IMR-90 (cell line): Measurements from ENCODE around the gene SPDYE4. TPM values are rescaled to one million over a fixed set of nuclear protein-coding genes. Genes with fewer than 3 reads are reported as not detected.

ENCODE experiments used
- ATAC-seq: fragments of 200-7000 bp; cut with Tn5 transposase; 2 replicates; pipeline ENCODE4 v1.9.1; 2020; ENCODE audit warnings: low read depth, mild to moderate bottlenecking, moderate library complexity
- BruUV-seq: library from RNA; stranded (reverse); fragments of 400-500 nt; replicated peaks from 2 replicates; lab custom pipeline; 2021; lab: Mats Ljungman, UMichigan
- CTCF ChIA-PET: fragments of 300-600 bp; formaldehyde crosslinking; extraction: SDS; loops from one replicate; lab custom pipeline; 2021; ENCODE audit warnings: antibody characterized with exemption; lab: Yijun Ruan, JAX
- POLR2A ChIA-PET: fragments of 300-600 bp; sonication (Branson Sonifier 250); formaldehyde crosslinking; loops from one replicate; lab custom pipeline; 2022; ENCODE audit warnings: antibody characterized with exemption; ENCODE audit not compliant: unreplicated experiment; lab: Charles Lee
- DNase-seq: peaks from one replicate; pipeline ENCODE4 v3.0.0; 2013
- H2AFZ ChIP-seq: replicated peaks from 2 replicates; pipeline ENCODE3; 2013; ENCODE audit warnings: low read length, mild to moderate bottlenecking; ENCODE audit not compliant: poor library complexity
- H2AK5ac ChIP-seq: 2 replicates; pipeline ENCODE4 v1.6.1; 2013; ENCODE audit warnings: low read depth, low read length, inconsistent platforms
- H2AK9ac ChIP-seq: replicated peaks from 2 replicates; pipeline ENCODE3; 2013; ENCODE audit warnings: mild to moderate bottlenecking, low read depth, low read length, moderate library complexity; ENCODE audit not compliant: poor library complexity
- H2BK120ac ChIP-seq: 2 replicates; pipeline ENCODE4 v1.6.1; 2013; ENCODE audit warnings: low read depth, low read length, inconsistent platforms
- H2BK15ac ChIP-seq: 3 replicates; pipeline ENCODE4 v1.6.1; 2013; ENCODE audit warnings: low read depth, low read length, inconsistent platforms
- H2BK20ac ChIP-seq: 2 replicates; pipeline ENCODE4 v1.6.1; 2013; ENCODE audit warnings: low read depth, mild to moderate bottlenecking, inconsistent platforms, low read length, moderate library complexity
- H2BK5ac ChIP-seq: 2 replicates; pipeline ENCODE4 v1.6.1; 2013; ENCODE audit warnings: mild to moderate bottlenecking, low read depth, low read length, inconsistent platforms; ENCODE audit not compliant: poor library complexity, severe bottlenecking
- H3K14ac ChIP-seq: replicated peaks from 2 replicates; pipeline ENCODE4 v1.6.1; 2013; ENCODE audit warnings: low read depth, low read length, inconsistent platforms
- H3K18ac ChIP-seq: 2 replicates; pipeline ENCODE4 v1.6.1; 2013; ENCODE audit warnings: low read depth, low read length, control low read depth
- H3K23ac ChIP-seq: 2 replicates; pipeline ENCODE4 v1.6.1; 2013; ENCODE audit warnings: low read depth, low read length, inconsistent platforms
- H3K27ac ChIP-seq: 2 replicates; pipeline ENCODE4 v1.5.1; 2013; ENCODE audit warnings: mild to moderate bottlenecking, control low read depth, low read length; ENCODE audit not compliant: insufficient read depth
- H3K27me3 ChIP-seq: 2 replicates; pipeline ENCODE4 v1.6.1; 2013; ENCODE audit warnings: low read length; ENCODE audit not compliant: control insufficient read depth, insufficient read depth
- H3K36me3 ChIP-seq: 2 replicates; pipeline ENCODE4 v1.6.1; 2013; ENCODE audit warnings: low read length, mixed read lengths; ENCODE audit not compliant: control insufficient read depth, insufficient read depth
- H3K4ac ChIP-seq: 2 replicates; pipeline ENCODE4 v1.6.1; 2013; ENCODE audit warnings: low read depth, low read length, inconsistent platforms
- H3K4me1 ChIP-seq: 2 replicates; pipeline ENCODE4 v1.6.1; 2013; ENCODE audit warnings: low read length, mixed read lengths; ENCODE audit not compliant: control insufficient read depth, insufficient read depth
- H3K4me2 ChIP-seq: 2 replicates; pipeline ENCODE4 v1.6.1; 2013; ENCODE audit warnings: low read depth, mild to moderate bottlenecking, control low read depth, low read length, moderate library complexity
- H3K4me3 ChIP-seq: 2 replicates; pipeline ENCODE4 v1.5.1; 2013; ENCODE audit warnings: low read depth, mild to moderate bottlenecking, control low read depth, low read length, moderate library complexity; ENCODE audit not compliant: insufficient read depth
- H3K56ac ChIP-seq: 2 replicates; pipeline ENCODE4 v1.6.1; 2013; ENCODE audit warnings: low read length, inconsistent platforms; ENCODE audit not compliant: insufficient read depth; ENCODE audit errors: extremely low read depth
- H3K79me1 ChIP-seq, 2 experiments: 2 replicates each; pipeline ENCODE4 v1.6.1; 2013; ENCODE audit warnings: low read length in 2 of 2, inconsistent platforms in 1 of 2, low read depth in 1 of 2
- H3K9ac ChIP-seq: 2 replicates; pipeline ENCODE4 v1.6.1; 2013; ENCODE audit warnings: low read depth, low read length, control low read depth
- H3K9me1 ChIP-seq: 2 replicates; pipeline ENCODE4 v1.6.1; 2013; ENCODE audit warnings: low read length, inconsistent platforms; ENCODE audit not compliant: insufficient read depth
- H3K9me3 ChIP-seq: 2 replicates; pipeline ENCODE4 v1.6.1; 2013; ENCODE audit warnings: low read length; ENCODE audit not compliant: control insufficient read depth, insufficient read depth
- H4K20me1 ChIP-seq: 2 replicates; pipeline ENCODE4 v1.6.1; 2013; ENCODE audit warnings: low read length, inconsistent platforms; ENCODE audit not compliant: insufficient read depth
- H4K5ac ChIP-seq: 2 replicates; pipeline ENCODE4 v1.6.1; 2013; ENCODE audit warnings: mild to moderate bottlenecking, low read depth, low read length, control low read depth
- H4K8ac ChIP-seq, 2 experiments: 2 replicates each; pipeline ENCODE4 v1.6.1; 2013; ENCODE audit warnings: low read depth in 2 of 2, low read length in 2 of 2, control low read depth in 1 of 2, inconsistent platforms in 1 of 2
- H4K91ac ChIP-seq: 2 replicates; pipeline ENCODE4 v1.6.1; 2013; ENCODE audit warnings: low read depth, low read length, inconsistent platforms; ENCODE audit not compliant: insufficient read depth
- BHLHE40 ChIP-seq: fragments of 150-350 bp; IDR thresholded peaks from 2 replicates; pipeline ENCODE4 v1.6.1; 2016; ENCODE audit warnings: mild to moderate bottlenecking, low read depth, low read length
- CEBPB ChIP-seq: IDR thresholded peaks from 2 replicates; pipeline ENCODE4 v1.6.1; 2012; ENCODE audit warnings: low read depth, low read length, improper control_type of control experiment
- ELK1 ChIP-seq: fragments of 150-350 bp; IDR thresholded peaks from 2 replicates; pipeline ENCODE4 v1.6.1; 2016; ENCODE audit warnings: low read depth, mild to moderate bottlenecking, low read length, moderate library complexity, borderline replicate concordance
- MAFK ChIP-seq: IDR thresholded peaks from 2 replicates; pipeline ENCODE4 v1.6.1; 2012; ENCODE audit warnings: low read depth, low read length, improper control_type of control experiment
- POLR2A ChIP-seq: IDR thresholded peaks from 2 replicates; pipeline ENCODE4 v1.6.1; 2012; ENCODE audit warnings: mild to moderate bottlenecking, low read depth, low read length
- RAD21 ChIP-seq: IDR thresholded peaks from 2 replicates; pipeline ENCODE4 v1.6.1; 2012; ENCODE audit warnings: low read length, improper control_type of control experiment
- SMC3 ChIP-seq: fragments of 150-350 bp; IDR thresholded peaks from 2 replicates; pipeline ENCODE4 v1.6.1; 2016; ENCODE audit warnings: low read depth, mild to moderate bottlenecking, antibody characterized with exemption, low read length, moderate library complexity
- WGBS, 2 experiments: methylation state at CpG; one replicate each; pipeline versions ENCODE4 v1.1.5 to v1.1.7; 2013; ENCODE audit warnings: missing lambda C conversion rate in 2 of 2; ENCODE audit not compliant: insufficient read length in 1 of 2; ENCODE audit errors: extremely low coverage in 2 of 2; 5-methylcytosine and 5-hydroxymethylcytosine counted together
- dilution Hi-C: fragments of 300-500 bp; cut with HindIII; formaldehyde crosslinking; loops from one replicate; pipeline ENCODE4 v1.14.3; 2018; ENCODE audit warnings: low sequenced_read_pairs; ENCODE audit not compliant: unreplicated experiment
- in situ Hi-C: fragments of 300-500 bp; cut with MboI; formaldehyde crosslinking; loops from 3 replicates; pipeline ENCODE4 v1.14.3; 2019; ENCODE audit warnings: low sequenced_read_pairs, inconsistent platforms, mixed read lengths
- intact Hi-C: fragments of 100-400 bp; cut with micrococcal nuclease; formaldehyde crosslinking; loops from 2 replicates; pipeline ENCODE4 v1.10.0; 2022
- polyA plus RNA-seq, 3 experiments: library from polyadenylated mRNA; depleted of rRNA; stranded (reverse); fragments of >200 nt; gene quantifications; 2 replicates each; pipeline ENCODE4 v1.2.3, GENCODE V29; 2012; ENCODE audit warnings: low replicate concordance in 1 of 3
- total RNA-seq: library from RNA; depleted of rRNA; stranded (reverse); fragments of >200 nt; gene quantifications from 2 replicates; pipeline ENCODE4 v1.2.3, GENCODE V29; 2012

Gene SPDYE4
- total and polyA plus RNA-seq, 2 of the 4 experiments (the other 2 are of a cell fraction): not detected

- Histone ChIP-seq H2AK9ac (peak overlapping the region; percentile 39), H3K18ac (no peak overlapping the region), H3K4me1 (no peaks in the 10 kb centered on the region), H2AFZ (peak overlapping the region; percentile 58), H3K9ac (no peak overlapping the region), H3K4ac (no peak overlapping the region), H3K79me1 (no peaks in the 10 kb centered on the region), H4K5ac (no peak overlapping the region), H3K9me1 (no peaks in the 10 kb centered on the region), H3K4me2 (no peak overlapping the region), H3K36me3 (no peaks in the 10 kb centered on the region), H2BK15ac (no peak overlapping the region), H4K91ac (no peak overlapping the region), H2BK120ac (no peak overlapping the region), H3K4me3 (no peak overlapping the region), H3K23ac (no peak overlapping the region), H3K27me3 (no peaks in the 10 kb centered on the region), H2BK5ac (no peak overlapping the region), H3K56ac (no peak overlapping the region), H2AK5ac (no peak overlapping the region), H3K14ac (no peak overlapping the region), H3K27ac (no peak overlapping the region), H2BK20ac (no peak overlapping the region), H3K9me3 (no peaks in the 10 kb centered on the region), H4K8ac (no peak overlapping the region), H4K20me1 (no peaks in the 10 kb centered on the region)
- in situ Hi-C loops (no loop called here), intact Hi-C loops (no loop called here), dilution Hi-C loops (no loop called here)
- no peak for TF ChIP-seq MAFK
- TF ChIP-seq BHLHE40: no peak
- TF ChIP-seq SMC3: no peak
- no peak for TF ChIP-seq ELK1
- TF ChIP-seq POLR2A: no peak
- no peak for TF ChIP-seq RAD21
- no peak for TF ChIP-seq CEBPB
- ChIA-PET CTCF (no interaction called here), POLR2A (no interaction called here)
- DNase-seq (no peak), ATAC-seq (no peak)
- 45% methylated on average over 5 of the region's 17 CpGs; no CpG with 5 or more reads in 1 of the 2 experiments for WGBS, 2 experiments
- BruUV-seq: no TSS peak
Measured at GRCh38 chr17:8726941-8727555, 31.3 kb downstream of the SPDYE4 start.
